H1 (cell line): ENCODE results near the gene SYNRG. TPM values are rescaled to one million over a fixed set of nuclear protein-coding genes. Genes with fewer than 3 reads are reported as not detected.

Experiments used
- KDM4A ChIP-seq: IDR thresholded peaks from one replicate; pipeline ENCODE4 v1.7.1; 2012; ENCODE audit warnings: low read depth, mild to moderate bottlenecking, moderate library complexity, low read length, inconsistent platforms; ENCODE audit not compliant: severe bottlenecking
- polyA plus RNA-seq, 7 experiments: library from polyadenylated mRNA; depleted of rRNA in 3 of 7; stranded (reverse) in 5 of 7; unstranded in 2 of 7; fragments of >200 nt in 5 of 7; fragments of 200-250 nt in 2 of 7; gene quantifications; 1 replicate in 5 of 7; 2 replicates in 1 of 7; 4 replicates in 1 of 7; pipeline versions ENCODE4 v1.2.1 to v1.2.3, GENCODE V29; 2011 to 2013; ENCODE audit warnings: missing spikeins in 2 of 7, mixed read lengths in 2 of 7
- total RNA-seq: library from RNA; stranded (reverse); fragmentation: NEBNext Ultra II Directional; extraction: Animal tissue kit (Norgen Biotek cat#: 25700); gene quantifications from 2 replicates; pipeline ENCODE4 v1.2.1, GENCODE V29; 2021
- TF ChIP-seq, protein P1 (sequence below): IDR thresholded peaks from 2 replicates; pipeline ENCODE4 v1.6.1; 2012; ENCODE audit warnings: low read length, inconsistent platforms

The SYNRG gene
- total and polyA plus RNA-seq, 2 of the 8 experiments (the other 6 are each of a cell fraction or from before 2014, with no cell fraction given): 7.7 to 31.7 TPM

DNA sequence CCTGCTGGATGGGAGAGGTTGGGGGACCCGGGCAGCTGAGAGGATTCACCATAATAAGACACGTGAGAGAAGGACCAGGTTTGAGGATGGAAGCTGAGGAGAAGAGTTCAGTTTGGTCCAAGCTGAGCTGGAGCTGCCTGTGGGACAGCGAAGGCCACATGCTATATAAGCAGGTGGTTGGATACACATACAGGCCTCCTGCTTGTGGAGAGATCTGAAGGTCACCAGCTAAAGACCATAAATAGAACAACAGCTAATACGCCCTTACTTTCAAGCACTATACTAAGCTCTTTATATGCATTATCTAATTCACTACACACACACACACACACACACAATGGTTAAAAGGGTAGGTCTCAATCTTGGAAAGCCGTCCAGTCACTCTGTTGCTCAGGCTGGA, 87.4 kb downstream of the SYNRG start (continued):
- TF ChIP-seq, protein P1, sequence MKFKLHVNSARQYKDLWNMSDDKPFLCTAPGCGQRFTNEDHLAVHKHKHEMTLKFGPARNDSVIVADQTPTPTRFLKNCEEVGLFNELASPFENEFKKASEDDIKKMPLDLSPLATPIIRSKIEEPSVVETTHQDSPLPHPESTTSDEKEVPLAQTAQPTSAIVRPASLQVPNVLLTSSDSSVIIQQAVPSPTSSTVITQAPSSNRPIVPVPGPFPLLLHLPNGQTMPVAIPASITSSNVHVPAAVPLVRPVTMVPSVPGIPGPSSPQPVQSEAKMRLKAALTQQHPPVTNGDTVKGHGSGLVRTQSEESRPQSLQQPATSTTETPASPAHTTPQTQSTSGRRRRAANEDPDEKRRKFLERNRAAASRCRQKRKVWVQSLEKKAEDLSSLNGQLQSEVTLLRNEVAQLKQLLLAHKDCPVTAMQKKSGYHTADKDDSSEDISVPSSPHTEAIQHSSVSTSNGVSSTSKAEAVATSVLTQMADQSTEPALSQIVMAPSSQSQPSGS: no peak
- TF ChIP-seq KDM4A: no peak
